H1 (cell line): Measurements from ENCODE around the gene NSUN7. TPM values are rescaled to one million over a fixed set of nuclear protein-coding genes. Genes with fewer than 3 reads are reported as not detected.

ENCODE experiments used
- CTCF ChIA-PET: fragments of 300-600 bp; sonication (Branson Sonifier 250); formaldehyde crosslinking; loops from one replicate; lab custom pipeline; 2021; ENCODE audit not compliant: partially characterized antibody; lab: Charles Lee
- POLR2A ChIA-PET: fragments of 300-600 bp; sonication (Branson Sonifier 250); formaldehyde crosslinking; loops from one replicate; lab custom pipeline; 2021; ENCODE audit warnings: inconsistent platforms; ENCODE audit not compliant: partially characterized antibody; lab: Charles Lee
- DNase-seq, 2 experiments: peaks; one replicate each; pipeline versions ENCODE4 v3.0.0 to v3.0.0-alpha.2; 2010 to 2022; ENCODE audit warnings: low spot score in 2 of 2, low read depth in 1 of 2, mixed read lengths in 1 of 2
- FAIRE-seq: peaks from 2 replicates; lab custom pipeline; 2011; peaks lifted over from hg19 to GRCh38; lab: Jason Lieb, UNC
- H2AFZ ChIP-seq: 2 replicates; pipeline ENCODE4 v1.8.1; 2012; ENCODE audit warnings: low read length, inconsistent platforms
- H2AK5ac ChIP-seq: 2 replicates; pipeline ENCODE4 v1.6.1; 2013; ENCODE audit warnings: low read depth, low read length
- H2BK120ac ChIP-seq: replicated peaks from 2 replicates; pipeline ENCODE3; 2013; ENCODE audit warnings: low read depth, low read length, inconsistent platforms
- H2BK12ac ChIP-seq: 2 replicates; pipeline ENCODE4 v1.6.1; 2013; ENCODE audit warnings: low read depth, low read length
- H2BK15ac ChIP-seq: 2 replicates; pipeline ENCODE4 v1.6.1; 2013; ENCODE audit warnings: low read length
- H2BK20ac ChIP-seq: 2 replicates; pipeline ENCODE4 v1.6.1; 2013; ENCODE audit warnings: low read length
- H2BK5ac ChIP-seq: 2 replicates; pipeline ENCODE4 v1.6.1; 2013; ENCODE audit warnings: low read depth, low read length
- H3K14ac ChIP-seq: 2 replicates; pipeline ENCODE4 v1.6.1; 2013; ENCODE audit warnings: inconsistent platforms; ENCODE audit not compliant: insufficient read length
- H3K18ac ChIP-seq: 2 replicates; pipeline ENCODE4 v1.6.1; 2013; ENCODE audit warnings: low read length; ENCODE audit errors: extremely low read depth
- H3K23ac ChIP-seq: 2 replicates; pipeline ENCODE4 v1.6.1; 2013; ENCODE audit warnings: inconsistent platforms; ENCODE audit not compliant: insufficient read length
- H3K23me2 ChIP-seq: 2 replicates; pipeline ENCODE4 v1.6.1; 2013; ENCODE audit warnings: low read depth, low read length
- H3K27ac ChIP-seq: 2 replicates; pipeline ENCODE4 v1.6.1; 2011; ENCODE audit warnings: low read depth, low read length, inconsistent platforms
- H3K27me3 ChIP-seq, 4 experiments: replicated peaks in 1 of 4; 1 replicate in 1 of 4; 2 replicates in 3 of 4; pipeline versions ENCODE4 v1.6.1 to v1.8.1; 2011 to 2013; ENCODE audit warnings: low read length in 3 of 4, mild to moderate bottlenecking in 3 of 4, inconsistent platforms in 2 of 4, mixed read lengths in 2 of 4, moderate library complexity in 1 of 4; ENCODE audit not compliant: control insufficient read depth in 3 of 4, insufficient read depth in 3 of 4; ENCODE audit errors: extremely low read depth in 1 of 4
- H3K36me3 ChIP-seq, 4 experiments: 2 replicates each; pipeline versions ENCODE4 v1.6.1 to v1.8.1; 2011 to 2013; ENCODE audit warnings: mild to moderate bottlenecking in 4 of 4, low read length in 3 of 4, moderate library complexity in 2 of 4, control low read depth in 1 of 4, inconsistent platforms in 1 of 4; ENCODE audit not compliant: insufficient read depth in 4 of 4, control insufficient read depth in 2 of 4
- H3K4ac ChIP-seq: replicated peaks from 2 replicates; pipeline ENCODE3; 2013; ENCODE audit warnings: low read length, low read depth, mixed read lengths, inconsistent platforms; ENCODE audit not compliant: insufficient read length
- H3K4me1 ChIP-seq, 4 experiments: replicated peaks in 1 of 4; 1 replicate in 1 of 4; 2 replicates in 3 of 4; pipeline versions ENCODE4 v1.6.1 to v1.8.1; 2011 to 2013; ENCODE audit warnings: low read length in 3 of 4, inconsistent platforms in 2 of 4, mixed read lengths in 1 of 4; ENCODE audit not compliant: insufficient read depth in 4 of 4, control insufficient read depth in 3 of 4
- H3K4me2 ChIP-seq, 2 experiments: 2 replicates each; pipeline versions ENCODE4 v1.6.1 to v1.8.1; 2011 to 2013; ENCODE audit warnings: low read depth in 2 of 2, low read length in 2 of 2, control low read depth in 1 of 2, inconsistent platforms in 1 of 2, mild to moderate bottlenecking in 1 of 2; ENCODE audit not compliant: insufficient read depth in 1 of 2
- H3K4me3 ChIP-seq, 4 experiments: fragments of 200-600, 300-600 bp in 1 of 4; sonication (generic), shearing (Covaris generic), sonication (Bioruptor Twin) in 1 of 4; 2 replicates each; pipeline versions ENCODE4 v1.5.1 to v1.8.1; 2011 to 2016; ENCODE audit warnings: low read length in 4 of 4, low read depth in 3 of 4, control low read depth in 2 of 4, inconsistent platforms in 2 of 4, mild to moderate bottlenecking in 2 of 4, mixed read lengths in 1 of 4, moderate library complexity in 1 of 4; ENCODE audit not compliant: insufficient read depth in 2 of 4; ENCODE audit errors: extremely low read depth in 1 of 4
- H3K56ac ChIP-seq: replicated peaks from 2 replicates; pipeline ENCODE3; 2013; ENCODE audit warnings: low read depth, mild to moderate bottlenecking, mixed read lengths, low read length, inconsistent platforms; ENCODE audit not compliant: insufficient read length
- H3K79me1 ChIP-seq: 2 replicates; pipeline ENCODE4 v1.6.1; 2013; ENCODE audit warnings: low read depth, low read length, control low read depth
- H3K79me2 ChIP-seq, 2 experiments: 2 replicates each; pipeline versions ENCODE4 v1.6.1 to v1.8.1; 2012 to 2013; ENCODE audit warnings: low read length in 2 of 2, mild to moderate bottlenecking in 2 of 2, inconsistent platforms in 1 of 2; ENCODE audit not compliant: insufficient read depth in 2 of 2, control insufficient read depth in 1 of 2
- H3K9ac ChIP-seq, 4 experiments: replicated peaks in 1 of 4; 1 replicate in 1 of 4; 2 replicates in 3 of 4; pipeline versions ENCODE4 v1.6.1 to v1.8.1; 2011 to 2013; ENCODE audit warnings: low read depth in 3 of 4, low read length in 3 of 4, control low read depth in 2 of 4, mild to moderate bottlenecking in 2 of 4, moderate library complexity in 2 of 4, inconsistent platforms in 1 of 4; ENCODE audit errors: extremely low read depth in 1 of 4
- H3K9me3 ChIP-seq, 2 experiments: 2 replicates each; pipeline versions ENCODE4 v1.6.1 to v1.8.1; 2012 to 2013; ENCODE audit warnings: mild to moderate bottlenecking in 2 of 2, moderate library complexity in 2 of 2, control low read depth in 1 of 2, inconsistent platforms in 1 of 2, low read depth in 1 of 2, low read length in 1 of 2, mixed read lengths in 1 of 2; ENCODE audit not compliant: insufficient read depth in 2 of 2
- H4K20me1 ChIP-seq, 2 experiments: replicated peaks in 1 of 2; 2 replicates each; pipeline versions ENCODE3 to v1.8.1; 2011 to 2013; ENCODE audit warnings: inconsistent platforms in 2 of 2, low read length in 2 of 2, mild to moderate bottlenecking in 1 of 2; ENCODE audit not compliant: insufficient read depth in 2 of 2, control insufficient read depth in 1 of 2
- H4K5ac ChIP-seq: 2 replicates; pipeline ENCODE4 v1.6.1; 2013; ENCODE audit warnings: low read length, low read depth, mixed read lengths, inconsistent platforms; ENCODE audit not compliant: insufficient read length
- H4K8ac ChIP-seq: 2 replicates; pipeline ENCODE4 v1.8.0; 2013; ENCODE audit warnings: mild to moderate bottlenecking, moderate library complexity, low read length, inconsistent platforms; ENCODE audit not compliant: insufficient read depth; ENCODE audit errors: extremely low read depth
- H4K91ac ChIP-seq: replicated peaks from 2 replicates; pipeline ENCODE3; 2013; ENCODE audit warnings: low read length, mixed read lengths, inconsistent platforms; ENCODE audit not compliant: insufficient read length
- ASH2L ChIP-seq: fragments of 200-600, 300-600 bp; sonication (generic); IDR thresholded peaks from one replicate; pipeline ENCODE4 v1.7.1; 2017; ENCODE audit warnings: low read length
- EP300 ChIP-seq, 2 experiments: IDR thresholded peaks; 1 replicate in 1 of 2; 2 replicates in 1 of 2; pipeline ENCODE4 v1.6.1; 2011 to 2012; ENCODE audit warnings: low read depth in 2 of 2, low read length in 2 of 2, mild to moderate bottlenecking in 2 of 2, borderline replicate concordance in 1 of 2, inconsistent platforms in 1 of 2, moderate library complexity in 1 of 2
- GTF2F1 ChIP-seq: IDR thresholded peaks from 2 replicates; pipeline ENCODE4 v1.6.1; 2012; ENCODE audit warnings: low read depth, low read length, improper control_type of control experiment, borderline replicate concordance
- WGBS, 2 experiments: shearing (Covaris generic) in 1 of 2; methylation state at CpG; one replicate each; pipeline versions ENCODE4 v1.1.6 to v1.1.7; 2013 to 2015; ENCODE audit warnings: low lambda C conversion rate in 2 of 2, mixed read lengths in 2 of 2, inconsistent platforms in 1 of 2, low coverage in 1 of 2, missing lambda C conversion rate in 1 of 2; ENCODE audit not compliant: insufficient replicate concordance in 2 of 2, insufficient coverage in 1 of 2, insufficient read length in 1 of 2; ENCODE audit errors: extremely low coverage in 1 of 2, missing lambda C conversion rate in 1 of 2; 5-methylcytosine and 5-hydroxymethylcytosine counted together
- polyA plus RNA-seq, 7 experiments: library from polyadenylated mRNA; depleted of rRNA in 3 of 7; stranded (reverse) in 5 of 7; unstranded in 2 of 7; fragments of >200 nt in 5 of 7; fragments of 200-250 nt in 2 of 7; gene quantifications; 1 replicate in 5 of 7; 2 replicates in 1 of 7; 4 replicates in 1 of 7; pipeline versions ENCODE4 v1.2.1 to v1.2.3, GENCODE V29; 2011 to 2013; ENCODE audit warnings: missing spikeins in 2 of 7, mixed read lengths in 2 of 7
- total RNA-seq: library from RNA; stranded (reverse); fragmentation: NEBNext Ultra II Directional; extraction: Animal tissue kit (Norgen Biotek cat#: 25700); gene quantifications from 2 replicates; pipeline ENCODE4 v1.2.1, GENCODE V29; 2021
- TF ChIP-seq, protein P1 (sequence below), 3 experiments: IDR thresholded peaks; 1 replicate in 2 of 3; 2 replicates in 1 of 3; pipeline versions ENCODE4 v1.5.1 to v1.6.1; 2011; ENCODE audit warnings: low read length in 3 of 3, mild to moderate bottlenecking in 3 of 3, inconsistent platforms in 2 of 3, low read depth in 1 of 3, moderate library complexity in 1 of 3; ENCODE audit not compliant: insufficient read depth in 1 of 3; ENCODE audit errors: control extremely low read depth in 1 of 3
- TF ChIP-seq, protein P2 (sequence below): IDR thresholded peaks from 2 replicates; pipeline ENCODE4 v1.6.1; 2011; ENCODE audit warnings: low read depth, mild to moderate bottlenecking, low read length; ENCODE audit not compliant: insufficient read depth
- TF ChIP-seq, protein P3 (sequence below): IDR thresholded peaks from 2 replicates; pipeline ENCODE4 v1.6.1; 2012; ENCODE audit warnings: low read length, inconsistent platforms

Gene NSUN7
- total and polyA plus RNA-seq, 2 of the 8 experiments (the other 6 are each of a cell fraction or from before 2014, with no cell fraction given), result 8.8 to 24.4 TPM

DNA sequence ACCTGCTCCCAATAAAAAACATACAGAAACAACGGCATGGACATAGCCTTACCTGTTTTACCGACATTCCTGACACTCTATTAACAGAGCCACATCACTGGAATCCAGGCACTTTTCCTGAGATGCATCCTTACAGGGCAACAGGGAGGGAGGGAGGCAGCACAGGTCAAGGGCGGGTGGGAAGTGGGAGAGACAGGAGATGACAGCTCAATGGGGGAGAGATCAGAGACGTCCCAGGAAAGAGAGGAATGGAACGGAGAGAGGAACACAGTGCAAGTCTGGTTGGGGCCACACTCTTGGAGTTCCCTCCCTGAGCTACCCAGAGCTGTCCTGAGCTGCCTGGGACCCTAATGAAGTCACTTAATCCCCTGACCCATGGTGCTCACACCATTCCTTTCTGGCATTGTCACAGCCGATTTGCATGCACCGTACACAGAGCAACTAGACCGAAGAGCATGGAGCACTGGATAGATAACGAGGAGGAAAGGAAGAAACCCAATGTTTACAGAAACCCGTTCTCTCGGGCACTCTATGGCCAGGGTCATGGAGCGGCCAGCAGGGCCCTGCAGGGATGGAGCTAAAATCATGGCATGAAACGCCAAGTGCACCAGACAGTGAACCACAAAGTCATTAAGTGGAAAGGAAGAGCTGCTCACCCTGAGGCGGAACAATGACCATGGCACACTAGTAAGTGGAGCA is 93.1 kb downstream of the NSUN7 start:
- Histone ChIP-seq H3K23ac (no peak overlapping the region), H4K20me1 (peaks cover 13 to 15% of the 10 kb centered on the region in 2 experiments), H3K4ac (no peak overlapping the region), H3K36me3 (peaks cover 0 to 3% (median 0%) of the 10 kb centered on the region in 4 experiments; a peak in 1 of 8 replicates), H2BK15ac (no peak overlapping the region), H3K23me2 (no peaks in the 10 kb centered on the region), H3K27me3 (no peaks in the 10 kb centered on the region), H3K4me1 (peaks cover 0 to 6% (median 0%) of the 10 kb centered on the region in 4 experiments; a peak in 2 of 7 replicates), H3K9me3 (no peaks in the 10 kb centered on the region), H3K79me2 (peaks cover 2 to 77% of the 10 kb centered on the region in 2 experiments; a peak in 3 of 4 replicates), H3K4me2 (no peak overlapping the region), H3K4me3 (no peak overlapping the region), H2AK5ac (no peak overlapping the region), H4K5ac (no peak overlapping the region), H3K18ac (no peak overlapping the region), H2BK20ac (no peak overlapping the region), H2BK5ac (no peak overlapping the region), H4K8ac (no peak overlapping the region), H3K14ac (no peak overlapping the region), H3K27ac (no peak overlapping the region), H2AFZ (no peak overlapping the region), H3K79me1 (peaks cover 13% of the 10 kb centered on the region; the same call in 1 of the 2 replicates), H2BK120ac (no peak overlapping the region), H3K56ac (no peak overlapping the region), H4K91ac (no peak overlapping the region), H2BK12ac (no peak overlapping the region), H3K9ac (no peak overlapping the region)
- DNase-seq, result no peak
- FAIRE-seq, result no peak
- 67% methylated on average over 12 of the region's 14 CpGs; no CpG with 5 or more reads in 1 of the 2 experiments for WGBS, 2 experiments
- POLR2A ChIA-PET, result interaction anchor here (0.6 to 2.4 kb wide), 9 partner anchors 9 to 413 kb away, joined by 3 to 10 read pairs (median 4); partner anchors contain the start of gene UCHL1
- CTCF ChIA-PET, result interaction anchor here (0.5 to 8.9 kb wide), 25 partner anchors 7 to 1174 kb away, joined by 3 to 97 read pairs (median 4); no protein-coding TSS in a partner anchor
- TF ChIP-seq EP300 (IDR thresholded peaks at IDR 0.05; ENCODE audit: borderline replicate concordance in 1 of 2, low read depth in 2 of 2, low read length in 2 of 2) (no peak), GTF2F1 (no peak), ASH2L (no peak)
- TF ChIP-seq, protein P1, sequence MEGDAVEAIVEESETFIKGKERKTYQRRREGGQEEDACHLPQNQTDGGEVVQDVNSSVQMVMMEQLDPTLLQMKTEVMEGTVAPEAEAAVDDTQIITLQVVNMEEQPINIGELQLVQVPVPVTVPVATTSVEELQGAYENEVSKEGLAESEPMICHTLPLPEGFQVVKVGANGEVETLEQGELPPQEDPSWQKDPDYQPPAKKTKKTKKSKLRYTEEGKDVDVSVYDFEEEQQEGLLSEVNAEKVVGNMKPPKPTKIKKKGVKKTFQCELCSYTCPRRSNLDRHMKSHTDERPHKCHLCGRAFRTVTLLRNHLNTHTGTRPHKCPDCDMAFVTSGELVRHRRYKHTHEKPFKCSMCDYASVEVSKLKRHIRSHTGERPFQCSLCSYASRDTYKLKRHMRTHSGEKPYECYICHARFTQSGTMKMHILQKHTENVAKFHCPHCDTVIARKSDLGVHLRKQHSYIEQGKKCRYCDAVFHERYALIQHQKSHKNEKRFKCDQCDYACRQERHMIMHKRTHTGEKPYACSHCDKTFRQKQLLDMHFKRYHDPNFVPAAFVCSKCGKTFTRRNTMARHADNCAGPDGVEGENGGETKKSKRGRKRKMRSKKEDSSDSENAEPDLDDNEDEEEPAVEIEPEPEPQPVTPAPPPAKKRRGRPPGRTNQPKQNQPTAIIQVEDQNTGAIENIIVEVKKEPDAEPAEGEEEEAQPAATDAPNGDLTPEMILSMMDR (IDR thresholded peaks at IDR 0.05; ENCODE audit: control extremely low read depth in 1 of 3, insufficient read depth in 1 of 3, low read depth in 1 of 3, low read length in 3 of 3), result no peak
- TF ChIP-seq, protein P2, sequence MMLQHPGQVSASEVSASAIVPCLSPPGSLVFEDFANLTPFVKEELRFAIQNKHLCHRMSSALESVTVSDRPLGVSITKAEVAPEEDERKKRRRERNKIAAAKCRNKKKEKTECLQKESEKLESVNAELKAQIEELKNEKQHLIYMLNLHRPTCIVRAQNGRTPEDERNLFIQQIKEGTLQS, result no peak
- TF ChIP-seq, protein P3, sequence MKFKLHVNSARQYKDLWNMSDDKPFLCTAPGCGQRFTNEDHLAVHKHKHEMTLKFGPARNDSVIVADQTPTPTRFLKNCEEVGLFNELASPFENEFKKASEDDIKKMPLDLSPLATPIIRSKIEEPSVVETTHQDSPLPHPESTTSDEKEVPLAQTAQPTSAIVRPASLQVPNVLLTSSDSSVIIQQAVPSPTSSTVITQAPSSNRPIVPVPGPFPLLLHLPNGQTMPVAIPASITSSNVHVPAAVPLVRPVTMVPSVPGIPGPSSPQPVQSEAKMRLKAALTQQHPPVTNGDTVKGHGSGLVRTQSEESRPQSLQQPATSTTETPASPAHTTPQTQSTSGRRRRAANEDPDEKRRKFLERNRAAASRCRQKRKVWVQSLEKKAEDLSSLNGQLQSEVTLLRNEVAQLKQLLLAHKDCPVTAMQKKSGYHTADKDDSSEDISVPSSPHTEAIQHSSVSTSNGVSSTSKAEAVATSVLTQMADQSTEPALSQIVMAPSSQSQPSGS, result no peak
